A549 (cell line): ENCODE results near the gene PJVK.

Source experiments
- CHD4 ChIP-seq: fragments of 200-600 bp; sonication (generic); IDR thresholded peaks from 2 replicates; pipeline ENCODE4 v1.6.1; 2016; ENCODE audit warnings: antibody characterized with exemption, mild to moderate bottlenecking, borderline replicate concordance
- CTCF ChIP-seq: fragments of >200 bp; sonication (Bioruptor Twin); formaldehyde crosslinking; IDR thresholded peaks from 3 replicates; pipeline ENCODE4 v1.5.1; 2016
- HEYL ChIP-seq: fragments of 250-450 bp; sonication (Bioruptor Pico); IDR thresholded peaks from 2 replicates; pipeline ENCODE4 v1.8.0; 2021; ENCODE audit warnings: mild to moderate bottlenecking, moderate library complexity
- JUN ChIP-seq, 2 experiments: fragments of >200 bp; sonication (Bioruptor Twin); formaldehyde crosslinking; IDR thresholded peaks; 2 replicates in 1 of 2; 3 replicates in 1 of 2; pipeline ENCODE4 v1.6.1; 2016 to 2017
- POLR2A ChIP-seq: IDR thresholded peaks from 2 replicates; pipeline ENCODE4 v1.6.1; 2012; ENCODE audit warnings: mild to moderate bottlenecking, low read length
- RAD21 ChIP-seq, 2 experiments: fragments of >200 bp in 1 of 2; sonication (Bioruptor Twin) in 1 of 2; formaldehyde crosslinking in 1 of 2; IDR thresholded peaks in 1 of 2; conservative IDR thresholded peaks in 1 of 2; 2 replicates in 1 of 2; 3 replicates in 1 of 2; pipeline ENCODE4 v1.6.1; 2012 to 2018; ENCODE audit warnings: inconsistent platforms in 1 of 2
- RCOR1 ChIP-seq: fragments of 150-350 bp; IDR thresholded peaks from 2 replicates; pipeline ENCODE4 v1.6.1; 2014; ENCODE audit warnings: antibody characterized with exemption, low read length, low read depth
- ZFP36 ChIP-seq: fragments of 450-650 bp; IDR thresholded peaks from 2 replicates; pipeline ENCODE4 v1.6.1; 2014; ENCODE audit warnings: borderline replicate concordance; ENCODE audit not compliant: partially characterized antibody

- TF ChIP-seq CTCF (no peak), RCOR1 (no peak), RAD21 (conservative IDR thresholded peaks at IDR 0.05 in 1 of 2, IDR thresholded peaks at IDR 0.05 in 1 of 2) (no peak), HEYL (CRISPR knock-in tag) (no peak), POLR2A (no peak), ZFP36 (no peak), JUN (IDR thresholded peaks at IDR 0.05) (no peak), CHD4 (no peak)
Observed at GRCh38 chr2:178417916-178418315, 33.3 kb upstream of the PJVK start.
